Measurements from ENCODE around the gene HOXB6.

The HOXB6 gene

GRCh38 chr17:48593840-48594537 is 10.8 kb downstream of the HOXB6 start:
- peak; percentile 72 for DNase-seq

GRCh38 chr17:48593126-48593829 is 11.5 kb downstream of the HOXB6 start, which contains the start of gene HOXB5:
Gene HOXB5, minus strand, starts transcription at chr17:48593779. Its CDS starts 97 bp downstream, at chr17:48593682.
- DNase-seq, result no peak

- no peak for DNase-seq
Observed at GRCh38 chr17:48592577-48592976, 12.2 kb downstream of the HOXB6 start.

GRCh38 chr17:48592057-48592514 is 12.7 kb downstream of the HOXB6 start:
- DNase-seq, result no peak

- no peak for DNase-seq
Observed at GRCh38 chr17:48591255-48592056, 13.3 kb downstream of the HOXB6 start.

GRCh38 chr17:48590607-48591161 is 14.1 kb downstream of the HOXB6 start:
- DNase-seq, result no peak

GRCh38 chr17:48589831-48590606 is 14.8 kb downstream of the HOXB6 start, which contains the start of gene HOXB3:
Gene HOXB3, minus strand, starts transcription at chr17:48590241. Its CDS starts 37,767 bp downstream, at chr17:48552474.
- no peak for DNase-seq

GRCh38 chr17:48589060-48589830 is 15.5 kb downstream of the HOXB6 start:
- DNase-seq, result no peak

GRCh38 chr17:48588528-48588927 is 16.3 kb downstream of the HOXB6 start:
- DNase-seq, result no peak

GRCh38 chr17:48588074-48588415 is 16.7 kb downstream of the HOXB6 start:
- DNase-seq, result no peak

- no peak for DNase-seq
Observed at GRCh38 chr17:48587276-48588073, 17.3 kb downstream of the HOXB6 start.

- DNase-seq, result no peak
Observed at GRCh38 chr17:48586355-48587258, 18.2 kb downstream of the HOXB6 start.

- no peak for DNase-seq
Observed at GRCh38 chr17:48584223-48584741, 20.5 kb downstream of the HOXB6 start.

GRCh38 chr17:48583708-48584222 is 21.0 kb downstream of the HOXB6 start:
- DNase-seq, result no peak

GRCh38 chr17:48582750-48583069 is 22.1 kb downstream of the HOXB6 start:
- DNase-seq, result no peak

- no peak for DNase-seq
Observed at GRCh38 chr17:48579760-48580554, 24.8 kb downstream of the HOXB6 start.

GRCh38 chr17:48579471-48579759 is 25.4 kb downstream of the HOXB6 start:
- DNase-seq, result no peak

Data from CD4-positive, alpha-beta T cell treated with Interferon gamma for 1 hour (primary cell).